GM18502 (cell line): ENCODE data around the gene GMPR.

ENCODE experiments used
- ATAC-seq: cut with Tn5 transposase; IDR thresholded peaks from one replicate; pipeline ENCODE4 v1.9.1; 2021; ENCODE audit warnings: mild to moderate bottlenecking; ENCODE audit not compliant: unreplicated experiment, poor library complexity

The GMPR gene

GRCh38 chr6:16238057-16238962, at the start of gene GMPR:
Gene GMPR (plus strand): TSS chr6:16238587. CDS start chr6:16238694, 107 bp downstream.
- ATAC-seq: peak; percentile 71

GRCh38 chr6:16190214-16190613, 48.2 kb upstream of the GMPR start:
- ATAC-seq: no peak

- ATAC-seq: no peak
These were observed 42.0 kb upstream of the GMPR start for GRCh38 chr6:16196260-16196983.

- no peak for ATAC-seq
These were observed 41.3 kb upstream of the GMPR start for GRCh38 chr6:16196984-16197546.

GRCh38 chr6:16198061-16198705, 40.2 kb upstream of the GMPR start:
- ATAC-seq: no peak

GRCh38 chr6:16199804-16200203, 38.6 kb upstream of the GMPR start:
- ATAC-seq: no peak

- ATAC-seq: no peak
These were observed 38.0 kb upstream of the GMPR start for GRCh38 chr6:16200321-16200883.

GRCh38 chr6:16201706-16202105, 36.7 kb upstream of the GMPR start:
- no peak for ATAC-seq

GRCh38 chr6:16204653-16205376, 33.6 kb upstream of the GMPR start:
- peak; percentile 5 for ATAC-seq

- ATAC-seq: peak; percentile 90
These were observed 32.8 kb upstream of the GMPR start for GRCh38 chr6:16205377-16206144.

- peak; percentile 29 for ATAC-seq
These were observed 31.8 kb upstream of the GMPR start for GRCh38 chr6:16206595-16207037.

GRCh38 chr6:16208989-16209388, 29.4 kb upstream of the GMPR start:
- no peak for ATAC-seq

GRCh38 chr6:16209539-16209938, 28.8 kb upstream of the GMPR start:
- ATAC-seq: no peak

- no peak for ATAC-seq
These were observed 26.1 kb upstream of the GMPR start for GRCh38 chr6:16212276-16212675.

GRCh38 chr6:16216501-16217155, 21.8 kb upstream of the GMPR start:
- no peak for ATAC-seq

GRCh38 chr6:16217156-16217721, 21.1 kb upstream of the GMPR start:
- no peak for ATAC-seq

- no peak for ATAC-seq
These were observed 15.6 kb upstream of the GMPR start for GRCh38 chr6:16222826-16223225.

GRCh38 chr6:16223362-16223761, 15.0 kb upstream of the GMPR start:
- no peak for ATAC-seq
